ENCODE measurements around the gene FOXL3.

DNA sequence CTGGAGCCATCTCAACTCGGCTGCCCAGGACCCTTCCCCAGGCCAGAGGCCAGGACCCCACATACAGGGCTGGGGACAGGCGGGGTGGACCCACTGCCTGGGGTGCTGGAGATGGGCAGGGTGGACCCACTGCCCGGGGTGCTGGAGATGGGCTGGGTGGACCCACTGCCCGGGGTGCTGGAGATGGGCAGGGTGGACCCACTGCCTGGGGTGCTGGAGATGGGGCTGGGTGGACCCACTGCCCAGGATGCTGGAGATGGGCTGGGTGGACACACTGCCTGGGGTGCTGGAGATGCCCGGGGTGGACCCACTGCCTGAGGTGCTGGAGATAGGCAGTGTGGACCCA is 32.4 kb upstream of the FOXL3 start:
- TF ChIP-seq, protein P1, sequence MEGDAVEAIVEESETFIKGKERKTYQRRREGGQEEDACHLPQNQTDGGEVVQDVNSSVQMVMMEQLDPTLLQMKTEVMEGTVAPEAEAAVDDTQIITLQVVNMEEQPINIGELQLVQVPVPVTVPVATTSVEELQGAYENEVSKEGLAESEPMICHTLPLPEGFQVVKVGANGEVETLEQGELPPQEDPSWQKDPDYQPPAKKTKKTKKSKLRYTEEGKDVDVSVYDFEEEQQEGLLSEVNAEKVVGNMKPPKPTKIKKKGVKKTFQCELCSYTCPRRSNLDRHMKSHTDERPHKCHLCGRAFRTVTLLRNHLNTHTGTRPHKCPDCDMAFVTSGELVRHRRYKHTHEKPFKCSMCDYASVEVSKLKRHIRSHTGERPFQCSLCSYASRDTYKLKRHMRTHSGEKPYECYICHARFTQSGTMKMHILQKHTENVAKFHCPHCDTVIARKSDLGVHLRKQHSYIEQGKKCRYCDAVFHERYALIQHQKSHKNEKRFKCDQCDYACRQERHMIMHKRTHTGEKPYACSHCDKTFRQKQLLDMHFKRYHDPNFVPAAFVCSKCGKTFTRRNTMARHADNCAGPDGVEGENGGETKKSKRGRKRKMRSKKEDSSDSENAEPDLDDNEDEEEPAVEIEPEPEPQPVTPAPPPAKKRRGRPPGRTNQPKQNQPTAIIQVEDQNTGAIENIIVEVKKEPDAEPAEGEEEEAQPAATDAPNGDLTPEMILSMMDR (IDR thresholded peaks at IDR 0.05): no peak
- TF ChIP-seq POLR2A (IDR thresholded peaks at IDR 0.05): no peak
